Measurements from ENCODE around the gene CENPF.
"Not testable (repeated sequence)": the region's sequence is repeated elsewhere in the genome, so short reads cannot be mapped to it uniquely, and the experiment has no call there.

Gene CENPF

GRCh38 chr1:214570442-214570841 lies 32.6 kb upstream of the CENPF start:
- Histone ChIP-seq H3K4me3 (ENCODE audit: low read length) (no peak overlapping the region), H2AFZ (ENCODE audit: low read depth, low read length) (no peak overlapping the region), H3K36me3 (replicated peaks; ENCODE audit: low read depth, low read length) (no peaks in the 10 kb centered on the region), H3K4me2 (ENCODE audit: low read length) (no peak overlapping the region), H4K20me1 (ENCODE audit: insufficient read depth, low read length) (no peaks in the 10 kb centered on the region), H3K27me3 (ENCODE audit: low read depth, low read length) (no peaks in the 10 kb centered on the region), H3K79me2 (ENCODE audit: low read length) (no peaks in the 10 kb centered on the region), H3K27ac (ENCODE audit: low read length) (no peak overlapping the region), H3K9ac (ENCODE audit: low read length) (no peak overlapping the region), H3K9me3 (ENCODE audit: insufficient read depth, low read length) (no peaks in the 10 kb centered on the region), H3K4me1 (ENCODE audit: low read length) (peaks cover 37% of the 10 kb centered on the region)
- TF ChIP-seq CTCF (IDR thresholded peaks at IDR 0.05; ENCODE audit: low read depth, low read length), result no peak
- no peak for TF ChIP-seq EZH2phosphoT487 (IDR thresholded peaks at IDR 0.05; ENCODE audit: low read depth)

GRCh38 chr1:214571281-214571680 lies 31.7 kb upstream of the CENPF start:
- Histone ChIP-seq H3K4me2 (ENCODE audit: low read length) (no peak overlapping the region), H3K79me2 (ENCODE audit: low read length) (no peaks in the 10 kb centered on the region), H3K9me3 (ENCODE audit: insufficient read depth, low read length) (peaks cover 2% of the 10 kb centered on the region; the same call in 1 of the 2 replicates), H3K27me3 (ENCODE audit: low read depth, low read length) (no peaks in the 10 kb centered on the region), H3K36me3 (replicated peaks; ENCODE audit: low read depth, low read length) (no peaks in the 10 kb centered on the region), H4K20me1 (ENCODE audit: insufficient read depth, low read length) (no peaks in the 10 kb centered on the region), H2AFZ (ENCODE audit: low read depth, low read length) (no peak overlapping the region), H3K4me3 (ENCODE audit: low read length) (no peak overlapping the region), H3K27ac (ENCODE audit: low read length) (no peak overlapping the region), H3K4me1 (ENCODE audit: low read length) (peaks cover 28% of the 10 kb centered on the region), H3K9ac (ENCODE audit: low read length) (no peak overlapping the region)
- TF ChIP-seq CTCF (IDR thresholded peaks at IDR 0.05; ENCODE audit: low read depth, low read length) (no peak), EZH2phosphoT487 (IDR thresholded peaks at IDR 0.05; ENCODE audit: low read depth) (no peak)

GRCh38 chr1:214573386-214574318 lies 29.3 kb upstream of the CENPF start:
- H3K36me3 ChIP-seq (replicated peaks; ENCODE audit: low read depth, low read length), result no peaks in the 10 kb centered on the region
- no peak overlapping the region for H2AFZ ChIP-seq (ENCODE audit: low read depth, low read length)
- no peak overlapping the region for H3K27ac ChIP-seq (ENCODE audit: low read length)
- no peaks in the 10 kb centered on the region for H4K20me1 ChIP-seq (ENCODE audit: insufficient read depth, low read length)
- H3K27me3 ChIP-seq (ENCODE audit: low read depth, low read length), result no peaks in the 10 kb centered on the region
- no peaks in the 10 kb centered on the region for H3K79me2 ChIP-seq (ENCODE audit: low read length)
- TF ChIP-seq CTCF (IDR thresholded peaks at IDR 0.05; ENCODE audit: low read depth, low read length), result no peak
- TF ChIP-seq EZH2phosphoT487 (IDR thresholded peaks at IDR 0.05; ENCODE audit: low read depth), result no peak
- H3K9me3 ChIP-seq (ENCODE audit: insufficient read depth, low read length), result peaks cover 6% of the 10 kb centered on the region; the same call in 1 of the 2 replicates
- no peak overlapping the region for H3K4me2 ChIP-seq (ENCODE audit: low read length)
- H3K4me1 ChIP-seq (ENCODE audit: low read length), result peaks cover 13% of the 10 kb centered on the region
- no peak overlapping the region for H3K9ac ChIP-seq (ENCODE audit: low read length)
- H3K4me3 ChIP-seq (ENCODE audit: low read length), result no peak overlapping the region

- Histone ChIP-seq H3K36me3 (replicated peaks; ENCODE audit: low read depth, low read length) (no peaks in the 10 kb centered on the region), H3K4me2 (ENCODE audit: low read length) (no peak overlapping the region), H3K9me3 (ENCODE audit: insufficient read depth, low read length) (peaks cover 6% of the 10 kb centered on the region; the same call in 1 of the 2 replicates), H2AFZ (ENCODE audit: low read depth, low read length) (no peak overlapping the region), H3K79me2 (ENCODE audit: low read length) (no peaks in the 10 kb centered on the region), H3K4me3 (ENCODE audit: low read length) (no peak overlapping the region), H3K9ac (ENCODE audit: low read length) (no peak overlapping the region), H4K20me1 (ENCODE audit: insufficient read depth, low read length) (no peaks in the 10 kb centered on the region), H3K4me1 (ENCODE audit: low read length) (peaks cover 17% of the 10 kb centered on the region), H3K27me3 (ENCODE audit: low read depth, low read length) (no peaks in the 10 kb centered on the region), H3K27ac (ENCODE audit: low read length) (no peak overlapping the region)
- TF ChIP-seq EZH2phosphoT487 (IDR thresholded peaks at IDR 0.05; ENCODE audit: low read depth), result no peak
- TF ChIP-seq CTCF (IDR thresholded peaks at IDR 0.05; ENCODE audit: low read depth, low read length), result no peak
Observed at GRCh38 chr1:214574598-214575411, 28.2 kb upstream of the CENPF start.

GRCh38 chr1:214576120-214576519 lies 26.9 kb upstream of the CENPF start:
- H3K27ac ChIP-seq (ENCODE audit: low read length); H3K4me1 ChIP-seq (ENCODE audit: low read length); H3K4me2 ChIP-seq (ENCODE audit: low read length); H4K20me1 ChIP-seq (ENCODE audit: insufficient read depth, low read length); H2AFZ ChIP-seq (ENCODE audit: low read depth, low read length); H3K27me3 ChIP-seq (ENCODE audit: low read depth, low read length); H3K79me2 ChIP-seq (ENCODE audit: low read length); H3K9ac ChIP-seq (ENCODE audit: low read length); H3K36me3 ChIP-seq (replicated peaks; ENCODE audit: low read depth, low read length); H3K4me3 ChIP-seq (ENCODE audit: low read length); H3K9me3 ChIP-seq (ENCODE audit: insufficient read depth, low read length): not testable (repeated sequence)
